ENCODE data around the gene ZNF770. TPM values are rescaled to one million over a fixed set of nuclear protein-coding genes. Genes with fewer than 3 reads are reported as not detected.

Gene ZNF770
- total and polyA plus RNA-seq, 2 experiments from 2014 or later, result 130 to 565 TPM

DNA sequence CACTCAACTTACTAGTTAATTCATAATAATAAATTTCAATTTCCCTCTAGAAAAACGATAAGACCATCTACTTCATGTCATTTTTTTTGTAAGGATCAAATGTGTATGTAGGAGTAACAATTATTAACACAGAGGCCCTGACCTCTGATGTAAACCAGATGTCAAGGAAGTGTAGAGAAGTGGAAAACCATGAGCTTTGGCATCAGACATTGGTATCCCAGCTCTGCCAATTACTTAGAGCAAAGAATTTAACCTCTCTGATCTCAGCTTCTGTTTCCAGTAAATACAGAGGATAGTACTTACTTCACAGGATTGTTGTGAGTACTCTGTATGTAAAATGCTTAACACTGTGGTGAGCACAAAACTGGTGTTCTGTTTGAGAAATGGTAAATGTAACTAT is 36.1 kb downstream of the ZNF770 start:
- Histone ChIP-seq H3K79me2 (replicated peaks; ENCODE audit: insufficient read depth) (peaks cover 8% of the 10 kb centered on the region; the same call in 1 of the 2 replicates), H3K4me1 (ENCODE audit: insufficient read depth) (no peaks in the 10 kb centered on the region), H3F3A (replicated peaks; ENCODE audit: low read depth) (no peaks in the 10 kb centered on the region), H3K4me3 (no peak overlapping the region), H3K4me2 (no peak overlapping the region), H4K20me1 (replicated peaks; ENCODE audit: insufficient read depth) (peaks cover 6% of the 10 kb centered on the region; the same call in 1 of the 2 replicates), H3K9me2 (ENCODE audit: insufficient read depth) (no peaks in the 10 kb centered on the region), H2AFZ (no peak overlapping the region), H3K36me3 (ENCODE audit: insufficient read depth) (peaks cover 38% of the 10 kb centered on the region; the same call in 1 of the 2 replicates), H3K27me3 (ENCODE audit: insufficient read depth) (no peaks in the 10 kb centered on the region), H3K27ac (ENCODE audit: low read depth) (no peak overlapping the region)
- DNase-seq (ENCODE audit: low spot score) (no peak), ATAC-seq (no peak)
- H3K9me3 Mint-ChIP-seq, result peaks cover 5% of the 10 kb centered on the region; the same call in 2 of the 3 replicates
- no peak overlapping the region for H3K27ac Mint-ChIP-seq
- TF ChIP-seq, protein P1, sequence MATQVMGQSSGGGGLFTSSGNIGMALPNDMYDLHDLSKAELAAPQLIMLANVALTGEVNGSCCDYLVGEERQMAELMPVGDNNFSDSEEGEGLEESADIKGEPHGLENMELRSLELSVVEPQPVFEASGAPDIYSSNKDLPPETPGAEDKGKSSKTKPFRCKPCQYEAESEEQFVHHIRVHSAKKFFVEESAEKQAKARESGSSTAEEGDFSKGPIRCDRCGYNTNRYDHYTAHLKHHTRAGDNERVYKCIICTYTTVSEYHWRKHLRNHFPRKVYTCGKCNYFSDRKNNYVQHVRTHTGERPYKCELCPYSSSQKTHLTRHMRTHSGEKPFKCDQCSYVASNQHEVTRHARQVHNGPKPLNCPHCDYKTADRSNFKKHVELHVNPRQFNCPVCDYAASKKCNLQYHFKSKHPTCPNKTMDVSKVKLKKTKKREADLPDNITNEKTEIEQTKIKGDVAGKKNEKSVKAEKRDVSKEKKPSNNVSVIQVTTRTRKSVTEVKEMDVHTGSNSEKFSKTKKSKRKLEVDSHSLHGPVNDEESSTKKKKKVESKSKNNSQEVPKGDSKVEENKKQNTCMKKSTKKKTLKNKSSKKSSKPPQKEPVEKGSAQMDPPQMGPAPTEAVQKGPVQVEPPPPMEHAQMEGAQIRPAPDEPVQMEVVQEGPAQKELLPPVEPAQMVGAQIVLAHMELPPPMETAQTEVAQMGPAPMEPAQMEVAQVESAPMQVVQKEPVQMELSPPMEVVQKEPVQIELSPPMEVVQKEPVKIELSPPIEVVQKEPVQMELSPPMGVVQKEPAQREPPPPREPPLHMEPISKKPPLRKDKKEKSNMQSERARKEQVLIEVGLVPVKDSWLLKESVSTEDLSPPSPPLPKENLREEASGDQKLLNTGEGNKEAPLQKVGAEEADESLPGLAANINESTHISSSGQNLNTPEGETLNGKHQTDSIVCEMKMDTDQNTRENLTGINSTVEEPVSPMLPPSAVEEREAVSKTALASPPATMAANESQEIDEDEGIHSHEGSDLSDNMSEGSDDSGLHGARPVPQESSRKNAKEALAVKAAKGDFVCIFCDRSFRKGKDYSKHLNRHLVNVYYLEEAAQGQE (IDR thresholded peaks at IDR 0.05; ENCODE audit: unreplicated experiment), result no peak
- no peak for TF ChIP-seq EZH2phosphoT487 (IDR thresholded peaks at IDR 0.05; ENCODE audit: unreplicated experiment)
- no peak for TF ChIP-seq JUNB (IDR thresholded peaks at IDR 0.05; ENCODE audit: unreplicated experiment)
- H3K4me3 Mint-ChIP-seq, result no peak overlapping the region
- H3K4me1 Mint-ChIP-seq, result no peaks in the 10 kb centered on the region
- H3K27me3 Mint-ChIP-seq (ENCODE audit: insufficient read depth, low read depth, poor library complexity), result peaks cover 5% of the 10 kb centered on the region
- peaks cover 53% of the 10 kb centered on the region for H3K36me3 Mint-ChIP-seq (ENCODE audit: low read depth)

DNA sequence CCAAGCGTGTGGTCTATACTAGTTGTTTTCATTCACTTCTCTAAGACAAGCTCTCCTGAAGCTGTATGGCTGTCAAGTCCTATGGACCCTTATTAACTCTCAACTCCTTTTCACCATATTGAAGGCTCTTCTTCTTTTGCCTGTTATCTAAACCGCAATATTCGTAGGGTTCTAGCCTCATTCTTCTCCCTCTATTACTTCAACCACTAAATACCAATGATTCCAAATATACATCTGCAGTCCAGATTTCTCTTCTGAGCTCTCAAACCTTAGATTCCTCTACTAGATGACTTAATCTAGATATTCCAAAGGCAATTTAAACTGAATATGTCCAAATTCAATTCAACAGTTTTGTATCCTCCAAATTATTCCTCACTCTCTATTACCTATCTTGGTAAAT is 43.2 kb downstream of the ZNF770 start:
- no peak for ATAC-seq
- Mint-ChIP-seq H3K4me3 (no peak overlapping the region), H3K9me3 (no peaks in the 10 kb centered on the region; the same call in 2 of the 3 replicates), H3K4me1 (no peaks in the 10 kb centered on the region), H3K27me3 (ENCODE audit: insufficient read depth, low read depth, poor library complexity) (peaks cover 1% of the 10 kb centered on the region), H3K36me3 (ENCODE audit: low read depth) (peaks cover 38% of the 10 kb centered on the region), H3K27ac (no peak overlapping the region)
- no peak for DNase-seq (ENCODE audit: low spot score)
- Histone ChIP-seq H4K20me1 (replicated peaks; ENCODE audit: insufficient read depth) (no peaks in the 10 kb centered on the region; the same call in 1 of the 2 replicates), H3K27me3 (ENCODE audit: insufficient read depth) (no peaks in the 10 kb centered on the region), H3K9me2 (ENCODE audit: insufficient read depth) (no peaks in the 10 kb centered on the region), H2AFZ (no peak overlapping the region), H3K4me2 (no peak overlapping the region), H3K4me3 (no peak overlapping the region), H3K4me1 (ENCODE audit: insufficient read depth) (no peaks in the 10 kb centered on the region), H3K27ac (ENCODE audit: low read depth) (0 out of 2 replicates have a peak overlapping the region, but pooled peaks have one; percentile 8), H3F3A (replicated peaks; ENCODE audit: low read depth) (no peaks in the 10 kb centered on the region), H3K36me3 (ENCODE audit: insufficient read depth) (peaks cover 31% of the 10 kb centered on the region), H3K79me2 (replicated peaks; ENCODE audit: insufficient read depth) (no peaks in the 10 kb centered on the region)
- TF ChIP-seq ZNF462 (CRISPR knock-in tag; IDR thresholded peaks at IDR 0.05) (no peak), ZNF114 (CRISPR knock-in tag; IDR thresholded peaks at IDR 0.05) (no peak), NANOG (IDR thresholded peaks at IDR 0.05; ENCODE audit: borderline replicate concordance) (no peak), ZNF331 (CRISPR knock-in tag; IDR thresholded peaks at IDR 0.05; ENCODE audit: low read depth) (no peak)
